Adrenal gland (tissue), 12 donors: ENCODE data around the gene DDX5. TPM values are rescaled to one million over a fixed set of nuclear protein-coding genes. Genes with fewer than 3 reads are reported as not detected.

Experiments used
- DNase-seq, 7 donors: peaks; one replicate each; pipeline ENCODE4 v3.0.0-alpha.2; 2019 to 2020
- H3K27ac ChIP-seq, 5 donors: fragments of 200-600 bp; sonication (generic) in 4 of 5; 1 replicate in 3 of 5; 2 replicates in 2 of 5; pipeline versions ENCODE4 v1.5.1 to v1.8.0; 2016 to 2020; ENCODE audit warnings: mild to moderate bottlenecking in 1 of 5
- H3K27me3 ChIP-seq: fragments of 200-600 bp; 2 replicates; pipeline ENCODE4 v1.8.0; 2021
- H3K36me3 ChIP-seq, 2 donors: fragments of 200-600 bp; replicated peaks in 1 of 2; 1 replicate in 1 of 2; 2 replicates in 1 of 2; pipeline versions ENCODE4 v1.5.1 to v1.8.0; 2018 to 2022
- H3K4me1 ChIP-seq, 2 donors: fragments of 200-600 bp; replicated peaks in 1 of 2; 1 replicate in 1 of 2; 2 replicates in 1 of 2; pipeline versions ENCODE4 v1.5.1 to v1.8.0; 2018 to 2021
- H3K4me3 ChIP-seq, 4 donors: fragments of 200-600 bp; sonication (generic) in 3 of 4; one replicate each; pipeline ENCODE4 v1.5.1; 2016 to 2018
- H3K9me3 ChIP-seq, 3 donors: fragments of 200-600 bp; sonication (generic) in 1 of 3; replicated peaks in 1 of 3; 1 replicate in 2 of 3; 2 replicates in 1 of 3; pipeline versions ENCODE4 v1.5.1 to v1.8.0; 2016 to 2021
- POLR2A ChIP-seq, 2 donors: fragments of 450-650 bp; IDR thresholded peaks; one replicate each; pipeline ENCODE4 v1.6.1; 2017; ENCODE audit warnings: antibody characterized with exemption in 2 of 2, mild to moderate bottlenecking in 2 of 2, moderate library complexity in 1 of 2
- WGBS, 4 donors: extraction: QIAGEN DNeasy Blood & Tissue Kit in 2 of 4; methylation state at CpG; one replicate each; pipeline versions ENCODE4 v1.1.5 to v1.1.7; 2013 to 2017; 5-methylcytosine and 5-hydroxymethylcytosine counted together
- intact Hi-C, 2 donors: fragments of 100-400 bp; cut with DNase I; formaldehyde crosslinking; loops; one replicate each; pipeline versions ENCODE4 v1.14.1 to v1.15.0; 2022 to 2023
- polyA plus RNA-seq, 3 donors: library from polyadenylated mRNA; stranded (reverse); fragments of 200-250 nt in 2 of 3; fragments of 350-450 nt in 1 of 3; fragmentation: Illumina TruSeq in 1 of 3; extraction: RNeasy Lipid Tissue Mini Kit (QIAGEN cat#74804) in 1 of 3; gene quantifications; one replicate each; pipeline ENCODE4 v1.2.3, GENCODE V29; 2013 to 2014
- total RNA-seq, 9 donors: library from RNA; depleted of rRNA in 4 of 9; stranded (reverse); fragments of >200 nt in 4 of 9; fragments of 120-200 nt in 1 of 9; fragmentation: NEBNext Ultra II Directional in 1 of 9; extraction: Animal tissue kit (Norgen Biotek cat#: 25700) in 1 of 9; gene quantifications; one replicate each; pipeline versions ENCODE4 v1.1.0 to v1.2.4, GENCODE V29; 2013 to 2023
- TF ChIP-seq, protein P1 (sequence below), 6 experiments: fragments of 450-650 bp in 4 of 6; fragments of 200-600 bp in 2 of 6; sonication (generic) in 1 of 6; IDR thresholded peaks; 1 replicate in 5 of 6; 2 replicates in 1 of 6; pipeline versions ENCODE4 v1.5.1 to v1.8.0; 2016 to 2021; ENCODE audit warnings: antibody characterized with exemption in 6 of 6, mild to moderate bottlenecking in 2 of 6, moderate library complexity in 1 of 6
- donor health status: healthy with polysubstance abuse.
- donor health status: Bipolar disorder and iron deficiency.
- donor health status: DM: yes; HTN: yes; CAD: no.
- donor health status: DM: no; HTN: no; CAD: no.
- donor health status: DM: no; HTN: no; CAD: no.
- donor health status: DM: yes; HTN: yes; CAD: no.

DDX5 gene
- total and polyA plus RNA-seq, 12 donors: 315 to 1,846 (median 953) TPM

DNA sequence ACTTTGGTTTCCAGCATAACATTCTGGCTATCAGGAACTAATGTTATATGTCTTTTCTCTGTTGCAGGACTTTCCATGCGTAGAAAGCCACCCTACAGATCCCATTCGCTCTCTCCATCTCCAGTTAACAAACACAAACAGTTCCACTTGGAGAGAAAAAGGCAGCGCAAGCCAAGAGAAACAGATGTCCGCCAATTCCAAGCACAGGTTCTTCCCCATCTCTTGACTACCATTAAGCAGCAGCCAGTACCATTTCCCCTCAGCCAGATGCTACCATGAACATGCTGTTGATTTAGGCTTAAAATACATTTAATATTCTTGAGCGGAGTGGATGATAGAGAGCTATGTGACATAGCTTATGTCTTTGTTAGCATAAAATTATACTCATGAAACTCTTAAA lies 23.1 kb upstream of the DDX5 start:
- DNase-seq: no peak
- TF ChIP-seq, protein P1, sequence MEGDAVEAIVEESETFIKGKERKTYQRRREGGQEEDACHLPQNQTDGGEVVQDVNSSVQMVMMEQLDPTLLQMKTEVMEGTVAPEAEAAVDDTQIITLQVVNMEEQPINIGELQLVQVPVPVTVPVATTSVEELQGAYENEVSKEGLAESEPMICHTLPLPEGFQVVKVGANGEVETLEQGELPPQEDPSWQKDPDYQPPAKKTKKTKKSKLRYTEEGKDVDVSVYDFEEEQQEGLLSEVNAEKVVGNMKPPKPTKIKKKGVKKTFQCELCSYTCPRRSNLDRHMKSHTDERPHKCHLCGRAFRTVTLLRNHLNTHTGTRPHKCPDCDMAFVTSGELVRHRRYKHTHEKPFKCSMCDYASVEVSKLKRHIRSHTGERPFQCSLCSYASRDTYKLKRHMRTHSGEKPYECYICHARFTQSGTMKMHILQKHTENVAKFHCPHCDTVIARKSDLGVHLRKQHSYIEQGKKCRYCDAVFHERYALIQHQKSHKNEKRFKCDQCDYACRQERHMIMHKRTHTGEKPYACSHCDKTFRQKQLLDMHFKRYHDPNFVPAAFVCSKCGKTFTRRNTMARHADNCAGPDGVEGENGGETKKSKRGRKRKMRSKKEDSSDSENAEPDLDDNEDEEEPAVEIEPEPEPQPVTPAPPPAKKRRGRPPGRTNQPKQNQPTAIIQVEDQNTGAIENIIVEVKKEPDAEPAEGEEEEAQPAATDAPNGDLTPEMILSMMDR (IDR thresholded peaks at IDR 0.05): no peak
- TF ChIP-seq POLR2A (IDR thresholded peaks at IDR 0.05): no peak
- WGBS, 4 donors: 93 to 97% (median 96%) methylated on average over 5 of the region's 5 CpGs
- peaks cover 0 to 91% of the 10 kb centered on the region in 2 donors for H3K36me3 ChIP-seq
- no peaks in the 10 kb centered on the region for H3K27me3 ChIP-seq
- intact Hi-C loops: no loop called here
- H3K9me3 ChIP-seq: no peaks in the 10 kb centered on the region
- H3K4me3 ChIP-seq: no peak overlapping the region
- H3K4me1 ChIP-seq: peaks cover 13% of the 10 kb centered on the region in 2 donors
- no peak overlapping the region for H3K27ac ChIP-seq

- peaks cover 13% of the 10 kb centered on the region in 2 donors for H3K4me1 ChIP-seq
- no peak for TF ChIP-seq POLR2A (IDR thresholded peaks at IDR 0.05)
- TF ChIP-seq, protein P1 (IDR thresholded peaks at IDR 0.05): no peak
- no peak overlapping the region for H3K27ac ChIP-seq
- intact Hi-C loops: no loop called here
- H3K4me3 ChIP-seq: no peak overlapping the region
- DNase-seq: no peak
- peaks cover 0 to 96% of the 10 kb centered on the region in 2 donors for H3K36me3 ChIP-seq
- 94 to 98% (median 96%) methylated on average over 2 of the region's 2 CpGs for WGBS, 4 donors
- H3K9me3 ChIP-seq: no peaks in the 10 kb centered on the region
- H3K27me3 ChIP-seq: no peaks in the 10 kb centered on the region
Observed at GRCh38 chr17:64527914-64528313, 21.8 kb upstream of the DDX5 start.

- H3K27ac ChIP-seq: no peak overlapping the region
- no peak overlapping the region for H3K4me3 ChIP-seq
- 91 to 100% (median 93%) methylated on average over 6 of the region's 6 CpGs for WGBS, 4 donors
- intact Hi-C loops: no loop called here
- no peaks in the 10 kb centered on the region for H3K9me3 ChIP-seq
- no peaks in the 10 kb centered on the region for H3K27me3 ChIP-seq
- no peak for DNase-seq
- H3K4me1 ChIP-seq: no peaks in the 10 kb centered on the region
- H3K36me3 ChIP-seq: peaks cover 0 to 92% of the 10 kb centered on the region in 2 donors
- TF ChIP-seq, protein P1 (IDR thresholded peaks at IDR 0.05): no peak
- no peak for TF ChIP-seq POLR2A (IDR thresholded peaks at IDR 0.05)
Observed at GRCh38 chr17:64520359-64520758, 14.3 kb upstream of the DDX5 start.

DNA sequence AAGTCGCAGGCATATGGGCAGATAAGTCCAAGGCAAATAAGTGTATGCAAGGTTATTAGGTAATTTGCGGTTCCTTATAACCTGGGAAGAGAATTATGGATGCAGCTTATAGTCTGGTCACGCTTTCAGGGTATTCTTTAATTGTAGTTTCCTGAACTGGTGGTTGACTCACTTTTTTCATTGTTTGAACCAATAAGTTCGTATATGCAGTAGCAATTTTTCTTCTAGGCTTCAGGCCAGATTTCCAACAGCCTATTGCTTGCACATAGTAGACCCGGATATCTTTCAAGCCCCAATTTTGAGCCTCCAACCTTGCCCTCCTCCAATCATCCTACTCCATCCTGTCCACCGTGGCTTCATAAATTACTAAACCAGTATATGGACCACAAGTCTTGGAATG lies 13.5 kb upstream of the DDX5 start:
- DNase-seq: no peak
- H3K27ac ChIP-seq: no peak overlapping the region
- WGBS, 4 donors: 93 to 96% (median 95%) methylated on average over 6 of the region's 6 CpGs
- intact Hi-C loops: no loop called here
- H3K9me3 ChIP-seq: no peaks in the 10 kb centered on the region
- TF ChIP-seq POLR2A (IDR thresholded peaks at IDR 0.05): no peak
- TF ChIP-seq, protein P1 (IDR thresholded peaks at IDR 0.05): no peak
- no peaks in the 10 kb centered on the region for H3K27me3 ChIP-seq
- H3K4me1 ChIP-seq: no peaks in the 10 kb centered on the region
- H3K36me3 ChIP-seq: peaks cover 4 to 92% of the 10 kb centered on the region in 2 donors
- no peak overlapping the region for H3K4me3 ChIP-seq
